K562 (cell line): Measurements from ENCODE around the gene MRPS6. TPM values are rescaled to one million over a fixed set of nuclear protein-coding genes. Genes with fewer than 3 reads are reported as not detected.
A peak's percentile ranks its signal among the peaks of the same experiment; 100 is the strongest.

Experiments
- ATF1 ChIP-seq, 2 experiments: fragments of 450-650 bp in 1 of 2; IDR thresholded peaks; 2 replicates each; pipeline ENCODE4 v1.6.1; 2016; ENCODE audit warnings: missing compliant biosample characterization in 1 of 2, missing genetic modification characterization in 1 of 2
- CTCFL ChIP-seq: IDR thresholded peaks from 2 replicates; pipeline ENCODE4 v1.6.1; 2011; ENCODE audit warnings: borderline replicate concordance, low read depth, mild to moderate bottlenecking, moderate library complexity, low read length; ENCODE audit not compliant: insufficient read depth, poor library complexity, severe bottlenecking
- ELK1 ChIP-seq: sonication (generic); formaldehyde crosslinking; IDR thresholded peaks from 2 replicates; pipeline ENCODE4 v1.8.1; 2022; ENCODE audit warnings: missing genetic modification reagents
- EP400 ChIP-seq: fragments of 450-650 bp; IDR thresholded peaks from 2 replicates; pipeline ENCODE4 v1.6.1; 2017; ENCODE audit warnings: antibody characterized with exemption, mild to moderate bottlenecking, moderate library complexity
- ETS2 ChIP-seq: IDR thresholded peaks from 2 replicates; pipeline ENCODE4 v1.6.1; 2016; ENCODE audit warnings: borderline replicate concordance, missing genetic modification characterization, mild to moderate bottlenecking, moderate library complexity, missing compliant biosample characterization; ENCODE audit not compliant: poor library complexity, severe bottlenecking
- FOXP4 ChIP-seq: sonication (generic); formaldehyde crosslinking; IDR thresholded peaks from 2 replicates; pipeline ENCODE4 v1.8.0; 2022; ENCODE audit warnings: mild to moderate bottlenecking, missing genetic modification reagents, borderline replicate concordance
- GATA2 ChIP-seq: sonication (generic); formaldehyde crosslinking; IDR thresholded peaks from 2 replicates; pipeline ENCODE4 v1.4.0; 2020; ENCODE audit warnings: mild to moderate bottlenecking, missing genetic modification reagents
- HMG20B ChIP-seq: fragments of 250-450 bp; sonication (Bioruptor Pico); IDR thresholded peaks from 2 replicates; pipeline ENCODE4 v1.5.0; 2021; ENCODE audit warnings: mild to moderate bottlenecking
- IFI16 ChIP-seq: fragments of 250-450 bp; sonication (Bioruptor Pico); IDR thresholded peaks from 2 replicates; pipeline ENCODE4 v2.1.2; 2022; ENCODE audit warnings: mild to moderate bottlenecking, inconsistent platforms
- ILK ChIP-seq: fragments of 450-650 bp; IDR thresholded peaks from 2 replicates; pipeline ENCODE4 v1.6.1; 2016; ENCODE audit warnings: missing genetic modification characterization, low read depth, mild to moderate bottlenecking, missing compliant biosample characterization, moderate library complexity, borderline replicate concordance
- KDM4B ChIP-seq, 2 experiments: fragments of 450-650 bp in 1 of 2; sonication (generic) in 1 of 2; IDR thresholded peaks; 2 replicates each; pipeline ENCODE4 v1.6.1; 2016 to 2017; ENCODE audit warnings: borderline replicate concordance in 2 of 2, antibody characterized with exemption in 1 of 2, low read depth in 1 of 2, mild to moderate bottlenecking in 1 of 2
- PCBP1 ChIP-seq: fragments of 200-400 bp; formaldehyde crosslinking; IDR thresholded peaks from 2 replicates; pipeline ENCODE4 v1.6.1; 2018; ENCODE audit warnings: mild to moderate bottlenecking, low read depth, low read length; ENCODE audit not compliant: poor library complexity, severe bottlenecking
- PCBP2 ChIP-seq: fragments of 200-400 bp; formaldehyde crosslinking; IDR thresholded peaks from 2 replicates; pipeline ENCODE4 v1.6.1; 2018; ENCODE audit warnings: low read length, low read depth, mild to moderate bottlenecking, moderate library complexity; ENCODE audit not compliant: poor library complexity, severe bottlenecking
- PPARD ChIP-seq: fragments of 250-450 bp; sonication (Bioruptor Pico); IDR thresholded peaks from 2 replicates; pipeline ENCODE4 v1.8.0; 2022; ENCODE audit warnings: inconsistent platforms, mild to moderate bottlenecking, moderate library complexity
- RAD21 ChIP-seq, 2 experiments: fragments of 250-450 bp in 1 of 2; fragments of 450-650 bp in 1 of 2; sonication (Bioruptor Pico) in 1 of 2; formaldehyde crosslinking in 1 of 2; IDR thresholded peaks in 1 of 2; conservative IDR thresholded peaks in 1 of 2; 2 replicates each; pipeline versions ENCODE4 v1.4.0 to v1.8.0; 2020 to 2022; ENCODE audit warnings: mild to moderate bottlenecking in 2 of 2, moderate library complexity in 1 of 2
- USF1 ChIP-seq: sonication (generic); formaldehyde crosslinking; IDR thresholded peaks from 2 replicates; pipeline ENCODE4 v1.9.0; 2022; ENCODE audit warnings: mild to moderate bottlenecking, missing genetic modification reagents
- ZFPM2 ChIP-seq: fragments of 250-450 bp; sonication (Bioruptor Pico); IDR thresholded peaks from 2 replicates; pipeline ENCODE4 v1.5.1; 2022; ENCODE audit warnings: mild to moderate bottlenecking
- ZNF124 ChIP-seq: sonication (generic); formaldehyde crosslinking; IDR thresholded peaks from 2 replicates; pipeline ENCODE4 v1.8.1; 2022; ENCODE audit warnings: missing genetic modification reagents
- ZNF316 ChIP-seq: fragments of 450-650 bp; IDR thresholded peaks from 2 replicates; pipeline ENCODE4 v1.6.1; 2016
- ZNF695 ChIP-seq: fragments of 450-650 bp; formaldehyde crosslinking; IDR thresholded peaks from 2 replicates; pipeline ENCODE4 v1.4.0; 2020; ENCODE audit warnings: mild to moderate bottlenecking, moderate library complexity
- polyA plus RNA-seq, 8 experiments: library from polyadenylated mRNA; depleted of rRNA in 4 of 8; stranded (reverse) in 5 of 8; unstranded in 3 of 8; fragments of >200 nt; fragmentation: Nextera tagmentation in 2 of 8; fragmentation: Illumina TruSeq in 1 of 8; extraction: Ambion mirVana in 2 of 8; extraction: Trizol in 1 of 8; gene quantifications; 2 replicates each; pipeline versions ENCODE4 v1.2.1 to v1.2.3, GENCODE V29; 2011 to 2014; ENCODE audit warnings: inconsistent platforms in 1 of 8, missing spikeins in 1 of 8
- total RNA-seq, 7 experiments: library from RNA; depleted of rRNA in 6 of 7; stranded (reverse); fragments of >200 nt in 6 of 7; fragmentation: Illumina TruSeq in 2 of 7; extraction: Trizol in 2 of 7; gene quantifications; 2 replicates each; pipeline versions ENCODE4 v1.2.1 to v1.2.3, GENCODE V29; 2011 to 2021; ENCODE audit warnings: low replicate concordance in 1 of 7

The MRPS6 gene
- total and polyA plus RNA-seq, 9 of the 15 experiments (the other 6 are each of a cell fraction or from before 2014, with no cell fraction given), result 26.1 to 72.0 (median 39.3) TPM

- TF ChIP-seq PCBP2 (no peak), ZNF316 (peak; percentile 87), ATF1 (CRISPR knock-in tag; IDR thresholded peaks at IDR 0.05) (no peak), ATF1 (tag; IDR thresholded peaks at IDR 0.05) (peak; percentile 53; the same call in 1 of the 2 replicates), USF1 (no peak), ETS2 (tag) (no peak), ZFPM2 (CRISPR knock-in tag) (no peak), ILK (no peak), ELK1 (CRISPR knock-in tag) (no peak), HMG20B (no peak), EP400 (peak; percentile 59), RAD21 (CRISPR knock-in tag; conservative IDR thresholded peaks at IDR 0.05 in 1 of 2, IDR thresholded peaks at IDR 0.05 in 1 of 2) (peak in 1 of 2 experiments; percentile 20; a peak in 1 of 4 replicates), KDM4B (IDR thresholded peaks at IDR 0.05; ENCODE audit: borderline replicate concordance in 2 of 2, low read depth in 1 of 2) (no peak), CTCFL (no peak), PPARD (no peak), ZNF695 (CRISPR knock-in tag) (no peak), ZNF124 (CRISPR knock-in tag) (no peak), FOXP4 (CRISPR knock-in tag) (no peak), PCBP1 (no peak), IFI16 (CRISPR knock-in tag) (no peak), GATA2 (CRISPR knock-in tag) (peak; percentile 88)
These were observed 117.4 kb downstream of the MRPS6 start (continued) for GRCh38 chr21:34190576-34191321.
